ENCODE data around the gene ITIH4.

The ITIH4 gene

GRCh38 chr3:52798376-52798977 lies 32.0 kb downstream of the ITIH4 start:
- DNase-seq (ENCODE audit: low read depth), result no peak

- DNase-seq (ENCODE audit: low read depth), result no peak
Observed at GRCh38 chr3:52796411-52796810, 34.1 kb downstream of the ITIH4 start.

GRCh38 chr3:52795298-52795900 lies 35.1 kb downstream of the ITIH4 start:
- DNase-seq (ENCODE audit: low read depth), result no peak

- DNase-seq (ENCODE audit: low read depth), result no peak
Observed at GRCh38 chr3:52794612-52795099, 35.8 kb downstream of the ITIH4 start, which contains the start of gene ITIH3. Gene ITIH3, plus strand, starts transcription at chr3:52794796. Its CDS starts 8 bp downstream, at chr3:52794804.

GRCh38 chr3:52793702-52794611 lies 36.5 kb downstream of the ITIH4 start:
- no peak for DNase-seq (ENCODE audit: low read depth)

- no peak for DNase-seq (ENCODE audit: low read depth)
Observed at GRCh38 chr3:52792961-52793695, 37.3 kb downstream of the ITIH4 start.

- no peak for DNase-seq (ENCODE audit: low read depth)
Observed at GRCh38 chr3:52792413-52792812, 38.1 kb downstream of the ITIH4 start.

- no peak for DNase-seq (ENCODE audit: low read depth)
Observed at GRCh38 chr3:52791928-52792327, 38.5 kb downstream of the ITIH4 start.

- no peak for DNase-seq (ENCODE audit: low read depth)
Observed at GRCh38 chr3:52791366-52791765, 39.1 kb downstream of the ITIH4 start.

- DNase-seq (ENCODE audit: low read depth), result no peak
Observed at GRCh38 chr3:52790741-52791140, 39.7 kb downstream of the ITIH4 start.

- DNase-seq (ENCODE audit: low read depth), result no peak
Observed at GRCh38 chr3:52790337-52790736, 40.1 kb downstream of the ITIH4 start.

GRCh38 chr3:52789746-52790040 lies 40.8 kb downstream of the ITIH4 start:
- DNase-seq (ENCODE audit: low read depth), result no peak

- no peak for DNase-seq (ENCODE audit: low read depth)
Observed at GRCh38 chr3:52788890-52789745, 41.4 kb downstream of the ITIH4 start.

GRCh38 chr3:52787672-52788625 lies 42.5 kb downstream of the ITIH4 start:
- no peak for DNase-seq (ENCODE audit: low read depth)

- no peak for DNase-seq (ENCODE audit: low read depth)
Observed at GRCh38 chr3:52787246-52787645, 43.2 kb downstream of the ITIH4 start.

- no peak for DNase-seq (ENCODE audit: low read depth)
Observed at GRCh38 chr3:52786330-52787215, 43.9 kb downstream of the ITIH4 start.

GRCh38 chr3:52784931-52785590 lies 45.4 kb downstream of the ITIH4 start:
- no peak for DNase-seq (ENCODE audit: low read depth)

GRCh38 chr3:52784021-52784621 lies 46.4 kb downstream of the ITIH4 start:
- DNase-seq (ENCODE audit: low read depth), result no peak

Data from activated T-cell treated with anti-CD3 and anti-CD28 coated beads for 1 hour (primary cell).